Fibroblast of skin of right biceps (primary cell): ENCODE data around the gene HOXB3.

ENCODE experiments used
- DNase-seq: peaks from one replicate; pipeline ENCODE4 v3.0.0-alpha.2; 2013

HOXB3 gene

GRCh38 chr17:48612456-48612853 lies 22.4 kb upstream of the HOXB3 start:
- DNase-seq = peak; percentile 75

GRCh38 chr17:48611681-48612455 lies 21.8 kb upstream of the HOXB3 start:
- DNase-seq = no peak

GRCh38 chr17:48611213-48611612 lies 21.2 kb upstream of the HOXB3 start:
- DNase-seq = peak; percentile 52

- peak; percentile 75 for DNase-seq
Observed at GRCh38 chr17:48610282-48611211, 20.5 kb upstream of the HOXB3 start, which contains the start of gene HOXB7. TSS of gene HOXB7 (minus strand) at chr17:48611017. CDS start at chr17:48610918, 99 bp downstream.

- DNase-seq = no peak
Observed at GRCh38 chr17:48609759-48610281, 19.8 kb upstream of the HOXB3 start.

- no peak for DNase-seq
Observed at GRCh38 chr17:48609033-48609432, 19.0 kb upstream of the HOXB3 start.

GRCh38 chr17:48608494-48608834 lies 18.4 kb upstream of the HOXB3 start:
- DNase-seq = no peak

GRCh38 chr17:48606892-48607614 lies 17.0 kb upstream of the HOXB3 start:
- no peak for DNase-seq

GRCh38 chr17:48605991-48606891 lies 16.2 kb upstream of the HOXB3 start:
- no peak for DNase-seq

- no peak for DNase-seq
Observed at GRCh38 chr17:48605409-48605919, 15.4 kb upstream of the HOXB3 start.

GRCh38 chr17:48604770-48605329 lies 14.8 kb upstream of the HOXB3 start, which contains the start of gene HOXB6:
TSS of gene HOXB6 (minus strand) at chr17:48604986. CDS start at chr17:48598150, 6,836 bp downstream.
- DNase-seq = no peak

- DNase-seq = no peak
Observed at GRCh38 chr17:48603959-48604769, 14.1 kb upstream of the HOXB3 start.

GRCh38 chr17:48601539-48602425 lies 11.7 kb upstream of the HOXB3 start:
- DNase-seq = no peak

GRCh38 chr17:48601207-48601538 lies 11.1 kb upstream of the HOXB3 start:
- no peak for DNase-seq

GRCh38 chr17:48600244-48601098 lies 10.4 kb upstream of the HOXB3 start:
- DNase-seq = no peak

GRCh38 chr17:48599354-48599753 lies 9.3 kb upstream of the HOXB3 start:
- no peak for DNase-seq

- DNase-seq = no peak
Observed at GRCh38 chr17:48598736-48599135, 8.7 kb upstream of the HOXB3 start.
